Aorta (tissue), 5 donors: Measurements from ENCODE around the gene HUWE1. TPM values are rescaled to one million over a fixed set of nuclear protein-coding genes. Genes with fewer than 3 reads are reported as not detected.

ENCODE experiments used
- ATAC-seq: fragments of 200-7000 bp; cut with Tn5 transposase; one replicate; pipeline ENCODE4 v1.9.1; 2022; ENCODE audit warnings: moderate library complexity; ENCODE audit not compliant: low FRiP score
- DNase-seq, 2 donors: peaks; one replicate each; pipeline ENCODE4 v3.0.0-alpha.2; 2020
- H3K27ac ChIP-seq, 2 donors: one replicate each; pipeline ENCODE4 v1.5.1; 2013; ENCODE audit warnings: low read length in 2 of 2, mild to moderate bottlenecking in 2 of 2, moderate library complexity in 2 of 2, control low read depth in 1 of 2, inconsistent platforms in 1 of 2, low read depth in 1 of 2
- H3K27me3 ChIP-seq, 2 donors: one replicate each; pipeline ENCODE4 v1.6.1; 2013; ENCODE audit warnings: control low read depth in 1 of 2, low read length in 1 of 2, mild to moderate bottlenecking in 1 of 2, moderate library complexity in 1 of 2; ENCODE audit not compliant: insufficient read depth in 2 of 2, control insufficient read depth in 1 of 2
- H3K36me3 ChIP-seq, 2 donors: one replicate each; pipeline ENCODE4 v1.6.1; 2013; ENCODE audit warnings: control low read depth in 1 of 2, low read length in 1 of 2, mild to moderate bottlenecking in 1 of 2; ENCODE audit not compliant: insufficient read depth in 2 of 2, control insufficient read depth in 1 of 2
- H3K4me1 ChIP-seq, 2 donors: one replicate each; pipeline ENCODE4 v1.6.1; 2013; ENCODE audit warnings: low read length in 2 of 2, control low read depth in 1 of 2, mild to moderate bottlenecking in 1 of 2, moderate library complexity in 1 of 2; ENCODE audit not compliant: insufficient read depth in 2 of 2, control insufficient read depth in 1 of 2
- H3K4me3 ChIP-seq, 2 donors: one replicate each; pipeline ENCODE4 v1.5.1; 2013; ENCODE audit warnings: low read length in 2 of 2, control low read depth in 1 of 2, mild to moderate bottlenecking in 1 of 2
- H3K9me3 ChIP-seq: one replicate; pipeline ENCODE4 v1.6.1; 2013; ENCODE audit warnings: mild to moderate bottlenecking, low read length; ENCODE audit not compliant: control insufficient read depth
- WGBS, 2 donors: extraction: QIAGEN DNeasy Blood & Tissue Kit; methylation state at CpG; one replicate each; pipeline ENCODE4 v1.1.7; 2013; 5-methylcytosine and 5-hydroxymethylcytosine counted together
- intact Hi-C, 2 donors: fragments of 100-400 bp; cut with DNase I; formaldehyde crosslinking; loops; one replicate each; pipeline versions ENCODE4 v1.14.2 to v1.15.0; 2022
- polyA plus RNA-seq, 2 donors: library from polyadenylated mRNA; stranded (reverse); fragments of 200-250 nt; gene quantifications; one replicate each; pipeline ENCODE4 v1.2.3, GENCODE V29; 2013
- total RNA-seq, 2 donors: library from RNA; stranded (reverse); fragmentation: NEBNext Ultra II Directional; extraction: Animal tissue kit (Norgen Biotek cat#: 25700); gene quantifications; one replicate each; pipeline ENCODE4 v1.2.1, GENCODE V29; 2021
- donor health status: healthy with polysubstance abuse.
- donor health status: Bipolar disorder and iron deficiency.
- donor health status: DM: no; HTN: no; CAD: no.
- donor health status: DM: no; HTN: no; CAD: no.
- donor health status: DM: yes; HTN: yes; CAD: no.

HUWE1 gene
- total and polyA plus RNA-seq, 4 donors: 22.5 to 196 (median 110) TPM

DNA sequence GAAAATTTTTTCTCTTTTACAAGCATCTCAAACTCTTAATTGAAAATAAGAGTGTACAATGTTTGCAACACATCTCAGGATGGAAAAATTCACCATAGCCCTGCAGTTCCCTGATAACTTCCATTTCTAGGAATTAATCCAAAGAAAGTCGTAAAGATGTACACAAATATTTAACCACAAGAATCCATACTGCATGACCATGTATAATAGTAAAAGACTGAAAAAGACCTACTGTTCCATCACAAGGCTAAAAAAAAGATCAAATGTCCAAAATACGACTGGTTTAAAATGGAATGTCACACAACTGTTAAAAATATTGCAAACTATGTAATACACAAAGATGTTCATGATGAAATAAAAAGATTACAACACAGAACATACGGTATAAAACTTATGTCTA is 32.1 kb downstream of the HUWE1 start:
- ATAC-seq (no peak), DNase-seq (no peak)
- Histone ChIP-seq H3K4me3 (no peak overlapping the region), H3K4me1 (no peaks in the 10 kb centered on the region), H3K36me3 (peaks cover 0 to 4% of the 10 kb centered on the region in 2 donors), H3K27me3 (no peaks in the 10 kb centered on the region), H3K27ac (no peak overlapping the region), H3K9me3 (no peaks in the 10 kb centered on the region)
- intact Hi-C loops: no loop called here
- 30 to 35% methylated on average over 3 of the region's 3 CpGs for WGBS, 2 donors

DNA sequence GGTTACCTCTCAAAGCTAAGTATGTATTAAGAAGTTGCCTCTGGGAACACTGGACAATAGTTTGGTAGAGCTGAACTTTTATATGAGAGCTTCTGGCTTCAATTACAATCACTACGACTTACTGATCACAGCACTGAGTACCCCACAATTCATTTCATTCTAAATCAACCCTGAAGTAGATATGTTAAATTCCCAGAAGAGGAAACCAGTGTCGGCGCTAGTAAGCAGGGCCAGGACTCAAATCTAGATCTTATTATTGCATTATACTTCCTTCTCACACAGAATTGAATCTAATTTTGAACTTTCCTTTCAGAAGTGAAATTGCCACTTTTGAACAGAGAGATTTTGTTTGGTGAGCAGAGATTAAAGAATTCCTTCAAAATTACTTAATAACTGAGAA is 41.8 kb downstream of the HUWE1 start:
- Histone ChIP-seq H3K4me1 (no peaks in the 10 kb centered on the region), H3K27me3 (no peaks in the 10 kb centered on the region), H3K27ac (no peak overlapping the region), H3K4me3 (no peak overlapping the region), H3K36me3 (peaks cover 0 to 3% of the 10 kb centered on the region in 2 donors), H3K9me3 (no peaks in the 10 kb centered on the region)
- DNase-seq: no peak
- intact Hi-C loops: no loop called here
- no peak for ATAC-seq
- WGBS, 2 donors: 88 to 93% methylated on average over 3 of the region's 3 CpGs

DNA sequence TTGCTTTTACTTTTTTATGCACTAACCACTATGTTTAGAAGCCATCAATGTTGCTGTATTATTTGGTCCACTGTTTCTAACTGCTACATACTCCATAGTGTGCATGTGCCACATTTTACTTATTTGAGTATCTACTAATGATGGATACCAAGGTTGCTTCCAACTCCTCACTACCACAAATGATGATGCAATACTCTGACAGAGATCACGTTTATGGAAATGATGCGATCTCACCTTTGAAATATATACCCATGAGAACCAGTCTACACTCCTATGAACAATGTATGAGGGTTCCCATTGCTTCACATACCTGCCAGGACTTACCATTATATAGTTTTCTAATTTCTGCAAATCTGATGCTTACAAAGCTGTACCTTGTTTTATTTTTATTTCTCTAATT is 44.2 kb downstream of the HUWE1 start:
- no peaks in the 10 kb centered on the region for H3K36me3 ChIP-seq
- H3K27me3 ChIP-seq: no peaks in the 10 kb centered on the region
- H3K9me3 ChIP-seq: no peaks in the 10 kb centered on the region
- no peak overlapping the region for H3K4me3 ChIP-seq
- H3K4me1 ChIP-seq: no peaks in the 10 kb centered on the region
- intact Hi-C loops: no loop called here
- DNase-seq: no peak
- 78 to 81% methylated on average over 2 of the region's 2 CpGs for WGBS, 2 donors
- H3K27ac ChIP-seq: no peak overlapping the region
- no peak for ATAC-seq

DNA sequence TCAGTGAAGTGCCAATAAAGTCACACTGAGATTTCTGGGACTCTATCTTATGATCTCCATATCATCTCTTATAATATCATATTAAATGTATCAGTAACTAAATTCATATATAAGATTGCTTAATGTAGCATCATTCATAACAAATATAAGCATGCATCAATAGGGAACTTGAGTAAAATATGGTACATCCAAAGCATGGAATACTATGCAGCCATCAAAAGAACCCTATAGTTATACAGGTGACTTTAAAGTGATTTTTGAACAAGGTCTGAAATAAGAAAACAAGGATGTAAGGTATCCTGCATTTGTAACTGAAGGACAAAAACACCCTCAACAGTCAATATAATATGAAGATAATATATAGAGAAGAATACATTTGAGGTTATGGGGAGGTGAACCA is 47.3 kb downstream of the HUWE1 start:
- no peak for ATAC-seq
- intact Hi-C loops: no loop called here
- no peaks in the 10 kb centered on the region for H3K4me1 ChIP-seq
- H3K27me3 ChIP-seq: peaks cover 0 to under 1% of the 10 kb centered on the region in 2 donors
- DNase-seq: no peak
- H3K4me3 ChIP-seq: no peak overlapping the region
- H3K9me3 ChIP-seq: no peaks in the 10 kb centered on the region
- no peaks in the 10 kb centered on the region for H3K36me3 ChIP-seq
- no peak overlapping the region for H3K27ac ChIP-seq

DNA sequence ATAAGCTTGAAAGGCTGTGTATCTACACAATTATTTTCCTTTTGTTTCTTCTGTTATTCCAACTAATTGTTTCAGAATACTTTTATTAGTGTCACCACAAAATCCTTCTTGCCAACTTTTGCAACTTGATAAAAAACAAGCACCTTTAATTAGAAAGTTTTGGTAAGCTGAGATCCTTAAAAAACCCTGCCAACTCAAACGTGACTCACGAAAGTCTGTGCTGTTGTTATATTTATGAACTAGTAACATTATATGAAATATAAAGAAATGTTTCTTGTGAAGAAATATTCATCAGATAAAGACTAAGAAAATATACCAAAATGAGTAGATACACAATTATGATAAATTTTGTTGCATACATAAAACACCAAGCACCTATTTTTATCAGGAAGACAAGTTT is 49.0 kb downstream of the HUWE1 start:
- intact Hi-C loops: no loop called here
- Histone ChIP-seq H3K36me3 (no peaks in the 10 kb centered on the region), H3K4me1 (no peaks in the 10 kb centered on the region), H3K4me3 (no peak overlapping the region), H3K9me3 (no peaks in the 10 kb centered on the region), H3K27me3 (peaks cover 0 to 3% of the 10 kb centered on the region in 2 donors), H3K27ac (no peak overlapping the region)
- 9 to 25% methylated on average over 2 of the region's 2 CpGs for WGBS, 2 donors
- DNase-seq (no peak), ATAC-seq (no peak)

DNA sequence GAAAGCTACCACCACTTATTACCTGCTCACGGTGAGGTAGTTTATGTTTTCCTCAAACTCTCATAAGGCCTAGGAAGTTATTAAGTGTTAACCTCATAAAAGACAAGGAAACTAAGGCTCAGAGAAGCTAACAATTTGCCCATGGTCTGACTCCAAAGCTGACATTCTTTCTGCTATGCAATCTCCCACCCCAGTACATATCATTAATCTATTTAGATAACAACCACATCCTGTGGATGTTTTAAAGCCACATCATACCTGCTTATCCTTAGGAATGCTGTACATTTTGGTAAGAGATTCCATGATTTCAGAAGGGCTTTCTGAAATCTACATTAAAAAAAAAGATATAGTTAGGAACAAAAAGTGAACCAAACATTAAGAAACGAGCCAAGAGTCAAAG is 55.4 kb downstream of the HUWE1 start:
- Histone ChIP-seq H3K36me3 (peaks cover 0 to 1% of the 10 kb centered on the region in 2 donors), H3K4me3 (no peak overlapping the region), H3K9me3 (no peaks in the 10 kb centered on the region), H3K4me1 (no peaks in the 10 kb centered on the region), H3K27me3 (peaks cover 0 to 3% of the 10 kb centered on the region in 2 donors), H3K27ac (no peak overlapping the region)
- ATAC-seq: no peak
- intact Hi-C loops: no loop called here
- no peak for DNase-seq
- WGBS, 2 donors: 58 to 86% methylated on average over 2 of the region's 2 CpGs

DNA sequence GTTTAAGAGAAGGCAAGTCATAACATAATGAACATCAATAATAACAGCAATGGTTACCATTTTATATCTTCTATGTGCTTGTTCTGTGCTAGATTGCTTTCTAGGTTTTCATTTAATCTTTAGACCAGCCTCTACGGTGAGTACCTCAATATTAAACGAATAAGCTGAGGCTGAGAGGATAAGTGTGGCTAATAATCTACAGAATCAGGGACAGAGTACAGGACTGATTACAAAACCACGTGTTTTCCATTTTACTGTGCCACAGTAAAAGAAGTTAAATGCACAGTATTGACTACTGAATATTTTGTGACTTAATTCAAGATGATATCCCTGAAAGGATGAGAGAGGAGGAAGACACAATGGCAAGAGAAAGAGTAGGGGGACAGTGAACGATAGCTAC is 56.3 kb downstream of the HUWE1 start:
- Histone ChIP-seq H3K27me3 (peaks cover 0 to 3% of the 10 kb centered on the region in 2 donors), H3K36me3 (peaks cover 0 to 1% of the 10 kb centered on the region in 2 donors), H3K4me1 (no peaks in the 10 kb centered on the region), H3K27ac (no peak overlapping the region), H3K4me3 (no peak overlapping the region), H3K9me3 (no peaks in the 10 kb centered on the region)
- 77 to 90% methylated on average over 4 of the region's 4 CpGs for WGBS, 2 donors
- ATAC-seq (no peak), DNase-seq (no peak)
- intact Hi-C loops: no loop called here

DNA sequence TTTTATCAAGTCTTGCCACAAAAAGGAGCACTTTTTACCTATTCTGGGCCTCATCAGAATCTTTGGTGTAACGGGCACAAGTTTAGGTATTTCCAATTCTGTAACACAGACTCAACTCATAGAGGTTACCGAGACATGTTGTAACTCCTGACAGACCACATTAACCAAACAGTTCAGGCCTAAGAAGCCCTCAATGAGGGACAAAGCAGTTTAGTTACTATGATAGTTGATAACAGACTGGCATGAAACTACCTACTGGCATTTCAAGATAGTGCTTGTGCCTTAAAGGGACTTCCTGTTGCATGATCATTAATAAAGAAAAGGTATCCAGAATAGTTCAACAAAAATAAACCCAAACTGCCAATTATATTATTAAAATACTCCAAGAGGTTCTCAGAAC is 64.1 kb downstream of the HUWE1 start:
- intact Hi-C loops: no loop called here
- H3K36me3 ChIP-seq: peaks cover 0 to 2% of the 10 kb centered on the region in 2 donors
- no peak overlapping the region for H3K4me3 ChIP-seq
- H3K27me3 ChIP-seq: no peaks in the 10 kb centered on the region
- DNase-seq (no peak), ATAC-seq (no peak)
- no peaks in the 10 kb centered on the region for H3K9me3 ChIP-seq
- WGBS, 2 donors: 93 to 98% methylated on average over 2 of the region's 2 CpGs
- no peaks in the 10 kb centered on the region for H3K4me1 ChIP-seq
- H3K27ac ChIP-seq: no peak overlapping the region

DNA sequence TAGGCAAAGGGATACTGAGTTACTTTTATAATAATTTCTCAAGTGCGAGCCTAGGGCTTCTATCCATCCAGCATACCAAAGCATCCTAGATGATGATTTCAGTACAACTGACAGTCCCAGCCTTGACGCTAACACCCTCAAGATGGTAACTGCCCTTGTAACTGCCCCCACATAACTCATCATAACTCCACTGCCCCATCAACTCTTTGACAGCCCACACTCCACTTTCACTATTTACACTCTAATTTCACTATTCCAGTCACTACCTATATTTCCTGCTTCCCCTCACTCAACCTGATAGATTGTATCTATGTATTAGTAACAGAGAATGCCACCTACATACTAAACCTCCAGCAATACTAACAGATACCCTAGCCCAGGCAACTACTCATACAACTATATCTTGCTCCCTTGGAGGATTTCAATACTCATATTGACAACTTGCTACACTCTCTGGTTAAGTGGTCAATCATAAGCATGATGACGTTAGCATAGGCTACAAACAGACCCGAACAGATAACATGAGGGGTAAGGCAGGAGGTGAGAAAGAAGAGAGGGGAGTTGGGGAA is 65.0 kb downstream of the HUWE1 start:
- peaks cover 0 to 2% of the 10 kb centered on the region in 2 donors for H3K36me3 ChIP-seq
- DNase-seq (no peak), ATAC-seq (no peak)
- WGBS, 2 donors: 81 to 95% methylated on average over 4 of the region's 4 CpGs
- H3K27me3 ChIP-seq: no peaks in the 10 kb centered on the region
- intact Hi-C loops: no loop called here
- H3K27ac ChIP-seq: no peak overlapping the region
- H3K4me1 ChIP-seq: no peaks in the 10 kb centered on the region
- no peak overlapping the region for H3K4me3 ChIP-seq
- no peaks in the 10 kb centered on the region for H3K9me3 ChIP-seq
